Sigmoid colon (tissue), 4 donors: Measurements from ENCODE around the gene ZFX.

Source experiments
- EP300 ChIP-seq, 4 donors: sonication (generic); formaldehyde crosslinking; IDR thresholded peaks; one replicate each; pipeline ENCODE4 v1.6.1; 2017; ENCODE audit warnings: antibody characterized with exemption in 4 of 4
- POLR2A ChIP-seq, 2 donors: fragments of 450-650 bp; IDR thresholded peaks; one replicate each; pipeline ENCODE4 v1.6.1; 2016; ENCODE audit warnings: antibody characterized with exemption in 2 of 2, mild to moderate bottlenecking in 2 of 2, moderate library complexity in 2 of 2
- POLR2AphosphoS5 ChIP-seq, 4 donors: sonication (generic); formaldehyde crosslinking; IDR thresholded peaks; one replicate each; pipeline ENCODE4 v1.6.1; 2017; ENCODE audit warnings: antibody characterized with exemption in 4 of 4
- TF ChIP-seq, protein P1 (sequence below), 4 experiments: fragments of 450-650 bp in 3 of 4; fragments of 200-600 bp in 1 of 4; IDR thresholded peaks; one replicate each; pipeline ENCODE4 v1.5.1; 2016 to 2019; ENCODE audit warnings: antibody characterized with exemption in 4 of 4, mild to moderate bottlenecking in 3 of 4, moderate library complexity in 2 of 4

DNA sequence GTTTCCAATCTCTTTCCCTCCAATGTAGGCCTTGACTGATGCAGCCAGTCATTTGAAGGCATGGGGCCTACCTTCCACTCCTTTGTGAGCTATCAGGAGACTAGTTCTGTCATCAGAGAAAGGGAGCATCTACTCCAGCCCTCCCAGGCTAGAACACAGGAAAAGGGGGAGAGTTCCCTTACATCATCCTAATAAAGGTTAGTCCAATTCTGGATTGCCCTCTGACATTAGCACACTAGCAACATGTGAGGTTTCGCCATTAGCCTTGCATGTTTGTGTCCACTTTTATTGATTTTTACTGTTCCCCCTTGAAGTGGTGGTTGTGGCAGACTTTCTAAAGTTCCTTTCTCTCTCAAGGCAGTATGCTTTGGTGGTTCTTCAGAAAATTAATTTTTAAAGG, 67.3 kb downstream of the ZFX start:
- TF ChIP-seq, protein P1, sequence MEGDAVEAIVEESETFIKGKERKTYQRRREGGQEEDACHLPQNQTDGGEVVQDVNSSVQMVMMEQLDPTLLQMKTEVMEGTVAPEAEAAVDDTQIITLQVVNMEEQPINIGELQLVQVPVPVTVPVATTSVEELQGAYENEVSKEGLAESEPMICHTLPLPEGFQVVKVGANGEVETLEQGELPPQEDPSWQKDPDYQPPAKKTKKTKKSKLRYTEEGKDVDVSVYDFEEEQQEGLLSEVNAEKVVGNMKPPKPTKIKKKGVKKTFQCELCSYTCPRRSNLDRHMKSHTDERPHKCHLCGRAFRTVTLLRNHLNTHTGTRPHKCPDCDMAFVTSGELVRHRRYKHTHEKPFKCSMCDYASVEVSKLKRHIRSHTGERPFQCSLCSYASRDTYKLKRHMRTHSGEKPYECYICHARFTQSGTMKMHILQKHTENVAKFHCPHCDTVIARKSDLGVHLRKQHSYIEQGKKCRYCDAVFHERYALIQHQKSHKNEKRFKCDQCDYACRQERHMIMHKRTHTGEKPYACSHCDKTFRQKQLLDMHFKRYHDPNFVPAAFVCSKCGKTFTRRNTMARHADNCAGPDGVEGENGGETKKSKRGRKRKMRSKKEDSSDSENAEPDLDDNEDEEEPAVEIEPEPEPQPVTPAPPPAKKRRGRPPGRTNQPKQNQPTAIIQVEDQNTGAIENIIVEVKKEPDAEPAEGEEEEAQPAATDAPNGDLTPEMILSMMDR (IDR thresholded peaks at IDR 0.05), result no peak
- TF ChIP-seq POLR2A (IDR thresholded peaks at IDR 0.05) (no peak), POLR2AphosphoS5 (IDR thresholded peaks at IDR 0.05) (no peak), EP300 (IDR thresholded peaks at IDR 0.05) (no peak)
